ENCODE results near the gene PDE7B. TPM values are rescaled to one million over a fixed set of nuclear protein-coding genes. Genes with fewer than 3 reads are reported as not detected.

The PDE7B gene
- total RNA-seq, 2 experiments from 2014 or later: not detected

- H3K27ac ChIP-seq (ENCODE audit: low read depth, low read length, poor library complexity, severe bottlenecking): no peak overlapping the region
- no peaks in the 10 kb centered on the region for H4K20me1 ChIP-seq (ENCODE audit: insufficient read depth, low read length)
- CTCF ChIA-PET (ENCODE audit: unreplicated experiment): no interaction called here
- BruUV-seq (replicated peaks): no TSS peak
- H3K4me2 ChIP-seq (ENCODE audit: low read length): no peak overlapping the region
- H3K9me2 ChIP-seq (ENCODE audit: insufficient read depth, low read length): no peaks in the 10 kb centered on the region
- no peak for DNase-seq (ENCODE audit: low spot score)
- TF ChIP-seq EZH2phosphoT487 (IDR thresholded peaks at IDR 0.05; ENCODE audit: borderline replicate concordance, low read depth, low read length): no peak
- no peak for TF ChIP-seq CTCF (conservative IDR thresholded peaks at IDR 0.05; ENCODE audit: low read length)
- intact Hi-C loops (cut with micrococcal nuclease; ENCODE audit: unreplicated experiment): no loop called here
- no peak overlapping the region for H3K4me3 ChIP-seq (ENCODE audit: low read depth, low read length, poor library complexity, severe bottlenecking)
- H3K36me3 ChIP-seq (ENCODE audit: insufficient read depth, low read length): no peaks in the 10 kb centered on the region
- no peaks in the 10 kb centered on the region for H3K9me3 ChIP-seq (ENCODE audit: low read length)
- no peaks in the 10 kb centered on the region for H3K4me1 ChIP-seq (ENCODE audit: insufficient read depth, low read length, poor library complexity, severe bottlenecking)
- no peak overlapping the region for H2AFZ ChIP-seq (ENCODE audit: low read length)
- no peaks in the 10 kb centered on the region for H3K79me2 ChIP-seq (ENCODE audit: insufficient read depth, low read depth, low read length)
- POLR2A ChIA-PET: no interaction called here
Observed at GRCh38 chr6:136146130-136146529, 294.6 kb downstream of the PDE7B start.

GRCh38 chr6:136147342-136147741, 295.8 kb downstream of the PDE7B start:
- CTCF ChIA-PET (ENCODE audit: unreplicated experiment): no interaction called here
- H3K36me3 ChIP-seq (ENCODE audit: insufficient read depth, low read length): no peaks in the 10 kb centered on the region
- H3K4me3 ChIP-seq (ENCODE audit: low read depth, low read length, poor library complexity, severe bottlenecking): no peak overlapping the region
- no peak overlapping the region for H3K4me2 ChIP-seq (ENCODE audit: low read length)
- BruUV-seq (replicated peaks): no TSS peak
- POLR2A ChIA-PET: interaction anchor here (0.8 to 0.9 kb wide), 2 partner anchors 12 to 61 kb away, joined by 3 read pairs; no protein-coding TSS in a partner anchor
- no peak for DNase-seq (ENCODE audit: low spot score)
- no peaks in the 10 kb centered on the region for H3K4me1 ChIP-seq (ENCODE audit: insufficient read depth, low read length, poor library complexity, severe bottlenecking)
- TF ChIP-seq EZH2phosphoT487 (IDR thresholded peaks at IDR 0.05; ENCODE audit: borderline replicate concordance, low read depth, low read length) (no peak), CTCF (conservative IDR thresholded peaks at IDR 0.05; ENCODE audit: low read length) (no peak)
- no peaks in the 10 kb centered on the region for H3K79me2 ChIP-seq (ENCODE audit: insufficient read depth, low read depth, low read length)
- H3K9me3 ChIP-seq (ENCODE audit: low read length): no peaks in the 10 kb centered on the region
- no peak overlapping the region for H3K27ac ChIP-seq (ENCODE audit: low read depth, low read length, poor library complexity, severe bottlenecking)
- intact Hi-C loops (cut with micrococcal nuclease; ENCODE audit: unreplicated experiment): no loop called here
- no peaks in the 10 kb centered on the region for H3K9me2 ChIP-seq (ENCODE audit: insufficient read depth, low read length)
- H2AFZ ChIP-seq (ENCODE audit: low read length): no peak overlapping the region
- H4K20me1 ChIP-seq (ENCODE audit: insufficient read depth, low read length): no peaks in the 10 kb centered on the region

GRCh38 chr6:136148051-136148450, 296.6 kb downstream of the PDE7B start:
- no peaks in the 10 kb centered on the region for H3K9me3 ChIP-seq (ENCODE audit: low read length)
- no peaks in the 10 kb centered on the region for H3K4me1 ChIP-seq (ENCODE audit: insufficient read depth, low read length, poor library complexity, severe bottlenecking)
- BruUV-seq (replicated peaks): no TSS peak
- H3K27ac ChIP-seq (ENCODE audit: low read depth, low read length, poor library complexity, severe bottlenecking): no peak overlapping the region
- H3K9me2 ChIP-seq (ENCODE audit: insufficient read depth, low read length): no peaks in the 10 kb centered on the region
- POLR2A ChIA-PET: interaction anchor here (0.8 to 0.9 kb wide), 2 partner anchors 13 to 62 kb away, joined by 3 read pairs; no protein-coding TSS in a partner anchor
- no peaks in the 10 kb centered on the region for H3K79me2 ChIP-seq (ENCODE audit: insufficient read depth, low read depth, low read length)
- no peak overlapping the region for H2AFZ ChIP-seq (ENCODE audit: low read length)
- intact Hi-C loops (cut with micrococcal nuclease; ENCODE audit: unreplicated experiment): no loop called here
- H3K4me2 ChIP-seq (ENCODE audit: low read length): no peak overlapping the region
- H4K20me1 ChIP-seq (ENCODE audit: insufficient read depth, low read length): no peaks in the 10 kb centered on the region
- DNase-seq (ENCODE audit: low spot score): no peak
- TF ChIP-seq EZH2phosphoT487 (IDR thresholded peaks at IDR 0.05; ENCODE audit: borderline replicate concordance, low read depth, low read length): no peak
- no peak for TF ChIP-seq CTCF (conservative IDR thresholded peaks at IDR 0.05; ENCODE audit: low read length)
- H3K36me3 ChIP-seq (ENCODE audit: insufficient read depth, low read length): no peaks in the 10 kb centered on the region
- H3K4me3 ChIP-seq (ENCODE audit: low read depth, low read length, poor library complexity, severe bottlenecking): no peak overlapping the region
- CTCF ChIA-PET (ENCODE audit: unreplicated experiment): no interaction called here

All from OCI-LY7 (cell line).